ENCODE measurements around the gene NLRP8.

GRCh38 chr19:55962186-55962585 lies 14.6 kb downstream of the NLRP8 start:
- TF ChIP-seq, protein P1, sequence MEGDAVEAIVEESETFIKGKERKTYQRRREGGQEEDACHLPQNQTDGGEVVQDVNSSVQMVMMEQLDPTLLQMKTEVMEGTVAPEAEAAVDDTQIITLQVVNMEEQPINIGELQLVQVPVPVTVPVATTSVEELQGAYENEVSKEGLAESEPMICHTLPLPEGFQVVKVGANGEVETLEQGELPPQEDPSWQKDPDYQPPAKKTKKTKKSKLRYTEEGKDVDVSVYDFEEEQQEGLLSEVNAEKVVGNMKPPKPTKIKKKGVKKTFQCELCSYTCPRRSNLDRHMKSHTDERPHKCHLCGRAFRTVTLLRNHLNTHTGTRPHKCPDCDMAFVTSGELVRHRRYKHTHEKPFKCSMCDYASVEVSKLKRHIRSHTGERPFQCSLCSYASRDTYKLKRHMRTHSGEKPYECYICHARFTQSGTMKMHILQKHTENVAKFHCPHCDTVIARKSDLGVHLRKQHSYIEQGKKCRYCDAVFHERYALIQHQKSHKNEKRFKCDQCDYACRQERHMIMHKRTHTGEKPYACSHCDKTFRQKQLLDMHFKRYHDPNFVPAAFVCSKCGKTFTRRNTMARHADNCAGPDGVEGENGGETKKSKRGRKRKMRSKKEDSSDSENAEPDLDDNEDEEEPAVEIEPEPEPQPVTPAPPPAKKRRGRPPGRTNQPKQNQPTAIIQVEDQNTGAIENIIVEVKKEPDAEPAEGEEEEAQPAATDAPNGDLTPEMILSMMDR (IDR thresholded peaks at IDR 0.05), result no peak
- TF ChIP-seq POLR2AphosphoS5 (IDR thresholded peaks at IDR 0.05) (no peak), POLR2A (IDR thresholded peaks at IDR 0.05; ENCODE audit: low read depth) (no peak)

All from esophagus muscularis mucosa (tissue), 3 donors.